NK-92 (cell line): ENCODE data around the gene ZFPM1.

Experiments used
- DNase-seq: peaks from one replicate; lab custom pipeline; 2025; ENCODE audit not compliant: unreplicated experiment; lab: John Stamatoyannopoulos, UW

ZFPM1 gene

GRCh38 chr16:88585927-88586581 lies 133.0 kb downstream of the ZFPM1 start:
- no peak for DNase-seq
